HEK293T (cell line): ENCODE results near the gene RET.

ENCODE experiments used
- ARNT ChIP-seq: fragments of 450-650 bp; IDR thresholded peaks from 2 replicates; pipeline ENCODE4 v1.6.1; 2017; ENCODE audit warnings: mild to moderate bottlenecking
- BHLHE40 ChIP-seq: fragments of 450-650 bp; IDR thresholded peaks from 2 replicates; pipeline ENCODE4 v1.6.1; 2016; ENCODE audit warnings: mild to moderate bottlenecking, moderate library complexity, borderline replicate concordance
- FOXA1 ChIP-seq: fragments of 450-650 bp; IDR thresholded peaks from 2 replicates; pipeline ENCODE4 v1.6.1; 2016; ENCODE audit warnings: mild to moderate bottlenecking
- NFRKB ChIP-seq: fragments of 450-650 bp; IDR thresholded peaks from 2 replicates; pipeline ENCODE4 v1.6.1; 2016; ENCODE audit warnings: mild to moderate bottlenecking, moderate library complexity
- SUZ12 ChIP-seq: fragments of 450-650 bp; IDR thresholded peaks from 2 replicates; pipeline ENCODE4 v1.6.1; 2016; ENCODE audit warnings: mild to moderate bottlenecking
- TARDBP ChIP-seq: fragments of 450-650 bp; IDR thresholded peaks from 2 replicates; pipeline ENCODE4 v1.6.1; 2016

GRCh38 chr10:43075612-43076003 is 1.3 kb upstream of the RET start:
- TF ChIP-seq NFRKB: no peak
- no peak for TF ChIP-seq BHLHE40
- TF ChIP-seq SUZ12: no peak
- no peak for TF ChIP-seq TARDBP
- TF ChIP-seq ARNT: no peak
- TF ChIP-seq FOXA1: no peak
